GM19372 (cell line): ENCODE results near the gene PPP2R2D.
"Not testable (repeated sequence)": the region's sequence is repeated elsewhere in the genome, so short reads cannot be mapped to it uniquely, and the experiment has no call there.

ENCODE experiments used
- ATAC-seq: cut with Tn5 transposase; IDR thresholded peaks from one replicate; pipeline ENCODE4 v1.9.1; 2021; ENCODE audit warnings: mild to moderate bottlenecking, low read depth, moderate library complexity; ENCODE audit not compliant: unreplicated experiment

Gene PPP2R2D

DNA sequence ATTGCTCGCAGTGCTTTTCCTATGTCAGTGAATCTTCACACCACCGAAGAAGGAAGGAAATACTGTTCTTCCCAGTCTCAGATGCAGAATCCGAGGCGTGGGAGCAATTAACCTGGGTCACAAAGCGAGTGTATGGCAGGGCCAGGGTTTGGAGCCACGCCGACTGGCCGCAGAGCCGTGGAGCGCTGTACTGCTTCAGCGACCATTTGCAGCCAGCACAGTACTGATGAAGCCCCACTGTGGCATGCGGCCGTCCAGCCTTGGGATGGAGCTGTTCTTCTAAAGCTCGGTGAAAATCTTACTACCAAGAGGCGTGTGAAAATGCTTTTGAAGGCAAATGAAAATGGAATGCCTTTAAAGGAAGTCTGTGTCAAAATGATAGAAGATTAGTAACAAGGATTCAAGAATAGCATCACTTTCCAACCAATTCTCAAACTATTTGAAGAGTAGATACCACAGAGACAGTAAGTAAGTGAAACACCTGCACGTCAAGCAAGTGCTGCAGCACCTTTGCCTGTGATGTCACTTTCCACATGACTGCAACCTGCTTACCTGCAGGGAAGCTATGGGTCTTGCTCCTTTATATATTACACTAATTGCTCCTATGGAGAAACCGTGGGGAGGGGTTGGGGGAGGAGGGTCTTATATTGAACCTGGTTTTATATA, 4.9 kb downstream of the PPP2R2D start:
- ATAC-seq, result no peak

DNA sequence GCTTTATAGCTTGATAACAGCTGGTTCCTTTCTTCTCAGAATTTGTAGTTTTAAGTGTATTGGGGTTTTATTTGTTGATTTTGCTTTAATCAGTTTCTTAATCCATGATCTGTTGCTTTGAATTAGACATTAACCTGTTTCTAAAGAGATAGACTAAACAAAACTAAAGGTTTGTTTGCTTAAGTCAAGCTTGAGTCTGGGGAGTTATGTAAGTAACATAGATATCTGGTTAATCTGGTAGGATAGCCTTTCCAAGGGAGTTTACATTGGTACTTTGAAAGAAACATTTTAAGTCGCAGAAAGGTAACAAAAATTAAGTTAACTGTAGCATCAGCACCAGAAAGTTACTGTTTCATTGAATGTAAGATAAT, 5.4 kb downstream of the PPP2R2D start:
- no peak for ATAC-seq

DNA sequence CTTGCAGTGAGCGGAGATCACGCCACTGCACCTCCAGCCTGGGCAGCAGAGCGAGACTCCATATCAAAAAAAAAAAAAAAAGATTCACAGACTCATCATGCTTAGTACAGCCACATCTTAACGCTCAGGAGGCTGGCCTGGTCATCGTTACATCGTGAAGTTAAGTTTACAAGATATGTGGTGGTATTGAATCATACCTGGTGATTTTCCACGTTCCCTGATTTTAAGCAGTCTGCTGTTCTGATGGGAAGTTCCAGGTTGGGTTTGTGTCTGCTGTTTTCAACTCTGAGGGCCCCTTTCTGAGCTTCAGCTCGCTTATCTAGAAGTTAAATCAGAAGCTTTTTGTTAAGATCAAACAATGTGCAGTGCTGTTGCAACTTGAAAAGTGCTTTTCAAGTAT, 6.9 kb downstream of the PPP2R2D start:
- no peak for ATAC-seq

DNA sequence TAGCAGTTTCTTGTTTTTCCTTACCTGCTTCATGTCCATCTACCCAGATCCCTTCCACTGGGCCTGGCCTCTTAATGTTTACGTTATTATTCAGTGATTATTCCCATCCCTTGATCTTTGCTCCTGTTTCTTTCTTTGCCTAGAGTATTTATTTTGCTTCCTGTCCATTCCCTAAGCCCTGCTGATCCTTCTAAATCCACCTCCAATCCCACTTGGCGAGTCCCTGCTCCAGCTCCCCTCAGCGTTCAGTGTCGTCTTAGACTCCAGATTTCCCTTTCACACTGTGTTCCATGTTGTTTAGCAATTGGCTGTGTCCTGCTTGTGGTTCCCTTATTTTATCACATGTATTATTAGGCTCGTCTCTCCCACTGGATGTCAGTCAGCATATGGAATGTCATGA, 7.3 kb downstream of the PPP2R2D start:
- ATAC-seq, result no peak

DNA sequence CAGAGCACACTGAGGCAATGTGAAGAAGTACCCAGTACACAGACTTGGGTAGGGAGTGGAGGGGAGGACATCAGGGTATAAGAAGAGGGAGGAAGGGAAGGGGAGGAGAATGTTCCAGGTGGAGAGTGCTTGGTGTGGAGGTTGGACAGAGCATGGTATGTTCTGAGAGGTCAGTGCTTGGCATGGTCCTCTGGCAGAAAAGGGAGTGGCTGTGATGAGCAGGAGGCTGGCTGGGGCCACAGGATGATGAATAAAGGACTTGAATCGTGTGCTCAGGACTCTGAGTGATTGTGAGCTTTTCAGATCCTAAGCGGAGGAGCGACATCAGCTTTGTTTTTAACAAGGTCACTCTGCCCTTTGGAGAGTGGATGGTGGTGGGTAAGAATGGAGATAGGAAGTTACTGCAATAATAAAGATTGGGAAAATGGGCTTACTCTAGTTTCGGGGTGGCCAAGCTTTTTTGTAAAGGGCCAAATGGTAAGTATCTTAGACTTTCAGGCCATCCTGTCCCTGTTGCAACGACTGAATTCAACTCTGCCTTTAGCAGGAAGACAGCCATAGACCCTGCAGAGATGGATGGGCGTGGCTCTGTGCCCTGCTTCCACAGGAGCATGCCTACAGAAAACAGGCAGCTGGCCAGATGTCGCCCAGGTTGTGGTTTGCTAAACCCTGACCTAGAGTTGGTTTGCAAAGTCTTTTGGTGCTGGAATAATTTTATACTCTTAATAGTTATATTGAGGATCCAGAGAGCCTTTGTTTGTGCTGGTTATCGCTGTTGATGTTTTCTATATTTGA, 8.4 kb downstream of the PPP2R2D start:
- ATAC-seq, result no peak

DNA sequence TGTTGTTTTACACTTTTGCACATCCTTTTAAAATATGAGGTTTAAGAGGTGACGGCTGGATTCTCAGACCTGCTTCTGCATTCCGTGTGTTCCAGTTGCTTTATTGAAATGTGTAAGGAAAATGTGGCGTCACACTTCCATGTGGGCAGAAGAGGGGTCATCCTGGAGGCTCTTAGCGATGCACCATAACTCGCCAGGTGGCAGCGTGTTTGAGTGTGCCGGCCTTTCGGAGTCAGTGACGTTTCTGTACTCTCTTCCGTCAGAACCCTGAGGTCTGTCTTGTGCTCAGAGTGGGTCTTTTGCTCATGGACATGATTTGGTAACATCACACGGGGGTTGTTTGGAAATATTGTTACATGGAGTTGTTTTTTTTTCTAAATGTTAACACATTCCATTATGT, 9.1 kb downstream of the PPP2R2D start:
- no peak for ATAC-seq

DNA sequence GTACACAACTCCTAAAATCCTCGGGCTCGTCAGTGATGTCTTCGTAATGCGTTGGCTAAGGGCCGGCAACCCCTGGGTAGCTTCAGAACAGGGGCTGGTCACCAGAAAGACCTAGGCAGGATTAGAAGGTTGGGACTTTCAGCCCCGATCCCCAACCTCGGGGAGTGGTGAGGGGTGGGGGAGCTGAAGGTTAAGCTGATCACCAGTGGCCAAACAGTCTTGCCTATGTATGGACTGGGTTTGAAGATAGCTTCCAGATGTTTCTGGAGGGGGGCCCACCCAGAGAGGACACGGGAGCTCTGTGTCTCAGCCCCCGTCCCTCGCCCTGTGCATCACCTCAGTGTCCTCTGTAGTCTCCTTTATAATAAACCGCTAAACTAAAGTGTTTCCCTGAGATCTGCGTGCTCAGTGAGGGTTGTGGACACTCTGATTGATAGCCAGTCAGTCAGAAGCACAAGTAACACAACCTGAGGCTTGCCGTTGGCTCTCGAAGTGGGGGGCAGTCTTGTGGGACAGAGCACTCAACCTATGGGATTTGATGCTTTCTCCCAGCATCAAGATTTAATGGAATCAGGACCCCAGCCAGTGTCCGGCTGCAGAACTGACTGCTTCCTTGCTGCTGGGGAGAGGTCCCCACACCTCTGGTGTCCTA, 10.0 kb downstream of the PPP2R2D start:
- ATAC-seq, result no peak

DNA sequence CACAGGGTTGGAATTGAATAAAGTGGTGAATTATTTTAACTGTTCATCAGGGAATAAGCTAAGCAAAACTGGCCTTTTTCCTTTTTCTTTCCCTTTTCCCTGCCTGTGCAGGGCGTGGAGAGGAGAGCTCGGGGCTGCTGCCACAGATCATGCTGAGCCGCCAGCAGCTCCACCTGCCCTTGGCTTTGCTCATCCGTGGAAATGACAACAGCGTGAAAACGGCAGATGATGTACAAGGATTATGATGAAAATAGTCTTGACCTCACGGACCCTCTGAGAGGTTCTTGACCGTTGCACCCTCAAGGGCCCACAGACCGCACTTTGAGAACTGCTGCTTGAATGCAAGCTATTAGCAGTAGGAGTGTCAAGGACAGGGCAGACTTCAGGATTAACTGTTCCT, 10.6 kb downstream of the PPP2R2D start:
- no peak for ATAC-seq

DNA sequence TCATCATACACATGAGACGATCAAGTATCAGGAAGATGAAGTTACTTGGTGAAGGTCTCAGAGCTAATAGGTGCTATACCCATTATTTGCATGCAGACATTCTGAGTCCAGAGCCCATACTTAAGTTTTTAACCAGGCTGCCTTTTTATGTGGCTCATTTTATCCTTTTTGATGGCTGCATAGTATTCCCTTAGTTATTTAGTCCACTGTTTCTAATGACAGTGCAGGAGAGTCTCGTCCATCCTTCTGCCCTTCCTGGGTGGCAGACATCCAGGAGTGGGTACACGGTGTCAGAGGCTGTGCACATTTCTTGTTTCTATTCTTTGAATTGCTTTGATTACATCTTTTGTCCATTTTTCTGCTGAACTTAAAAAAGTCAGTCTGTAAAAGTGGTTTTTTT, 11.8 kb downstream of the PPP2R2D start:
- no peak for ATAC-seq

DNA sequence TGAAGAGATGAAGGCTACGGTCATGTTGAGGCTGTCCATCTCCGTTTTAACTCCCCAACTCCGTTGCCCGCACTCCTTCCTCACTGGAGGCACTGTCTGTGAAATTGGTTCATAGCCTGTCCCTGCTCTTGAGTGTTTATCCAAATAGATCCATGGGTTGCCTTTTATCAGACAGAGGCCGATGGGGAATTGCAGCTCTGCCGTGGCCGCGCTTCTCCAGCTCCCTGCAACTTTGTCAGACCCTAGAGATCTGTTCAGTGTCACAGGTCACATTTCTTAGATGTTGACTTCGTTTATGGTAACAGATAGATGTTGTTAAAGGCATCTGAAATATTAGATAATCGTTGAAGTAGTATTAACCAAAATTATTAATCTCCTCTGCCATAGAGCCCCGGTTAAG, 14.7 kb downstream of the PPP2R2D start:
- no peak for ATAC-seq

DNA sequence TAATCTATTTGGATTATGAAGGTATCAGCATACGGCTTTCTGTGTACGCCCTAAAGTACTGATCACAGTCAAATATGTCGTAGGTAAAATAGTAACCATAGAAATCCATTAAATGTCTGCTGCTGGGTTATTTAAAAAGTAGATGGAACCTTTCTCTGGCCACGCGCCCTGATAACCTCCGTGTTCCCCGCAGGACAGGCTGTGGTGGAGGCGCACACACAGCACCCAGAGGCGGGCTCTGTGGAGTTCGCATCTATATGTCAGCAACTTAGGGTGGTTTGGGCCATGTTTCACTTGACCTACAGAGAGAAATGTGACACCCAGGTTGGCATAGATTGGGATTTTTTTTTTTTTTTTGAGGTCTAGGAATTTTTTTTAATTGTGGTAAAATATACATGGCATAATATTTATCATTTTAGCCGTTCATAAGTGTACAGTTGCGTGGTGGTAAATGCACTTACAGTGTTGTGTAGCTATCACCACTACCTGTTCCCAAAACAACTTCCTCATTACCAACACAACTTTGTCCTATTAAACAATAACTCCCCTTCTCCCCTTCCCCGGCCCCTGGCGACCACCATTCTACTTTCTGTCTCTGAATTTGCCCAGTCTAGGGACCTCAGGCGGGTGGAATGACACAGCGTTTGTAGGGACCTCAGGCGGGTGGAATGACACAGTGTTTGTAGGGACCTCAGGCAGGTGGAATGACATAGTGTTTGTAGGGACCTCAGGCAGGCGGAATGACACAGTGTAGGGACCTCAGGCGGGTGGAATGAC, 15.4 kb downstream of the PPP2R2D start:
- no peak for ATAC-seq

DNA sequence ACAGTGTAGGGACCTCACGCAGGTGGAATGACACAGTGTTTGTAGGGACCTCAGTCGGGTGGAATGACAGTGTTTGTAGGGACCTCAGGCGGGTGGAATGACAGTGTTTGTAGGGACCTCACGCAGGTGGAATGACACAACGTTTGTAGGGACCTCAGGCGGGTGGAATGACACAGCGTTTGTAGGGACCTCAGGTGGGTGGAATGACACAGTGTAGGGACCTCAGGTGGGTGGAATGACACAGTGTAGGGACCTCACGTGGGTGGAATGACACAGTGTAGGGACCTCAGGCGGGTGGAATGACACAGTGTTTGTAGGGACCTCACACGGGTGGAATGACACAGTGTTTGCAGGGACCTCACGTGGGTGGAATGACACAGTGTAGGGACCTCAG, 16.0 kb downstream of the PPP2R2D start:
- not testable (repeated sequence) for ATAC-seq

DNA sequence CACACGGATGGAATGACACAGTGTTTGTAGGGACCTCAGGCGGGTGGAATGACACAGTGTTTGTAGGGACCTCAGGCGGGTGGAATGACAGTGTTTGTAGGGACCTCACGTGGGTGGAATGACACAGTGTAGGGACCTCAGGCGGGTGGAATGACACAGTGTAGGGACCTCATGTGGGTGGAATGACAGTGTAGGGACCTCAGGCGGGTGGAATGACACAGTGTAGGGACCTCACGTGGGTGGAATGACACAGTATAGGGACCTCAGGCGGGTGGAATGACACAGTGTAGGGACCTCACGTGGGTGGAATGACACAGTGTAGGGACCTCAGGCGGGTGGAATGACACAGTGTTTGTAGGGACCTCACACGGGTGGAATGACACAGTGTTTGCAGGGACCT, 16.7 kb downstream of the PPP2R2D start:
- ATAC-seq, result not testable (repeated sequence)

DNA sequence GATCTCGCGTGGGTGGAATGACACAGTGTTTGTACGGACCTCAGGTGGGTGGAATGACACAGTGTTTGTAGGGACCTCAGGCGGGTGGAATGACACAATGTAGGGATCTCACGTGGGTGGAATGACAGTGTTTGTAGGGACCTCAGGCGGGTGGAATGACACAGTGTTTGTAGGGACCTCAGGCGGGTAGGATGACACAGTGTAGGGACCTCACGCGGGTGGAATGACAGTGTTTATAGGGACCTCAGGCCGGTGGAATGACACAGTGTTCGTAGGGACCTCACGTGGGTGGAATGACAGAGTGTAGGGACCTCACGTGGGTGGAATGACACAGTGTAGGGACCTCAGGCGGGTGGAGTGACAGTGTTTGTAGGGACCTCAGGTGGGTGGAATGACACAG, 18.7 kb downstream of the PPP2R2D start:
- not testable (repeated sequence) for ATAC-seq

DNA sequence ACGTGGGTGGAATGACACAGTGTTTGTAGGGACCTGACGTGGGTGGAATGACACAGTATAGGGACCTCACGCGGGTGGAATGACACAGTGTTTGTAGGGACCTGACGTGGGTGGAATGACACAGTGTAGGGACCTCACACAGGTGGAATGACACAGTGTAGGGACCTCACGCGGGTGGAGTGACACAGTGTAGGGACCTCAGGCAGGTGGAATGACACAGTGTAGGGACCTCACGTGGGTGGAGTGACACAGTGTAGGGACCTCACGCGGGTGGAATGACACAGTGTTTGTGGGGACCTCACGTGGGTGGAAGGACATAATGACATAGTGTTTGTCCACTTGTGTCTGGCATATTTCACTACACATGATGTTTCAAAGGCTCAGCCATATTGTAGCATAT, 19.3 kb downstream of the PPP2R2D start:
- ATAC-seq, result no peak

DNA sequence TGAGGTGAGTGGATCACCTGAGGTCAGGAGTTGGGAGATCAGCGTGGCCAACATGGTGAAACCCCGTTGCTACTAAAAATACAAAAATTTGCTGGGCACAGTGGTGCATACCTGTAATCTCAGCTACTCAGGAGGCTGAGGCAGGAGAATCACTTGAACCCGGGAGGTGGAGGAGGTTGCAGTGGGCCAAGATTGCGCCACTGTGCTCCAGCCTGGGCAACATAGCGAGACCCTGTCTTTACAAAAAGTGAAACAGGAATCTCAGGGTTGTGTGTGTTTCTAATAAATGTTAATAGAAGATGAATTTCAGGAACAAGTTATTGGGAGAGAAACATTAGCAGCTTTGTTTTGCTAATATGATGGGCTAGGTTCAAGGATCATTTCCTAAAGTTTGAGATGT, 19.9 kb downstream of the PPP2R2D start:
- no peak for ATAC-seq

DNA sequence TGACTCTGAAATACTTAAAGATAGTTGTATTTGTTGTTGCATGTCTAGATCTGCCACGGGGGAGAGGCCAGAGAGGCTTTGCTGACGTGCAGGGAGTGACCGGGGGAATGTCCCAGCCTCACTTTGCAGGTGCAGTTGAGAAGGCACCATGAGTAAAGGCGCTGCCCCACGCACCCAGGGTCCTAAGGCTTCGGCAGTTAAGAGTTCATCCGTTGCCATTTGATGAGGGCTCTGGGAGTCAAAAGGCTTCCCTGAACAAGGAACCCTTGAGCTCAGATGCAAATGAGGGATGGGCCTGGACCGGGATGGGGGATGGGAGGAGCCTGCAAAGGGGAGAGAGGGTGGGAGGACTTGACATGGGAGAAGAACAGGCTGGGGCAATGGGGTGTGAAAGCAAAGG, 20.4 kb downstream of the PPP2R2D start:
- ATAC-seq, result peak; percentile 88

DNA sequence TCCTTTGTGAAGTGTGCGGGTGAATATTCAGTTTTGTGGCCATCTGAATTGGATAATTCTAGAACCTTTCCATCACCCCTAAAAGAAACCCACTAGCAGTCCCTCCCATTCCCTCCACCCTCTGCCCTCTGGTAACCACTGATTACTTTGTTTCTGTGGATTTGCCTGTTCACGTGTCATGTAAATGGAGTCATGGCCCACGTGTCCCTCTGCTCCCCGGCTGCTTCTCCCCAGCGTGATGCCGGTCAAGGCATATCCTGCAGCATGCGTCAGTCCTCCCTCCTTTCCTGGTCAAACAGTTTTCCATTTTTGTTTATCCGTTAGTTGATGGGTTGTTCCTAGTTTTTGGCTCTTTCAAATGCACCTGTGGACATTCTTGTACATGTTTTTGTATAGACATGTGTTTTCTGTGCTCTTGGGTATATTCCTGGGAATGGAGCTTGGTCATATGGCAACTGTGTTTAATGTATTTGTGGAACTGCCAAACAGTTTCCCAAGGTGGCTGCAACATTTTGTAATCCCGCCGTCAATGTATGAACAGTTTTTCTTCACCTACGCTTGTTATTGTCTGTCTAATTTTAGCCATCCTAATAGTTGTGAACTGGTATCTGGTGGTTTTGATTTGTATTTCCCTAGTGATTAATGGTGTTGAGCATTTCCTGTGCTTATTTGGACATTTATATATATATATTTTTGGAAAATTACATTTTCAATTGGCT, 22.4 kb downstream of the PPP2R2D start:
- ATAC-seq, result no peak

DNA sequence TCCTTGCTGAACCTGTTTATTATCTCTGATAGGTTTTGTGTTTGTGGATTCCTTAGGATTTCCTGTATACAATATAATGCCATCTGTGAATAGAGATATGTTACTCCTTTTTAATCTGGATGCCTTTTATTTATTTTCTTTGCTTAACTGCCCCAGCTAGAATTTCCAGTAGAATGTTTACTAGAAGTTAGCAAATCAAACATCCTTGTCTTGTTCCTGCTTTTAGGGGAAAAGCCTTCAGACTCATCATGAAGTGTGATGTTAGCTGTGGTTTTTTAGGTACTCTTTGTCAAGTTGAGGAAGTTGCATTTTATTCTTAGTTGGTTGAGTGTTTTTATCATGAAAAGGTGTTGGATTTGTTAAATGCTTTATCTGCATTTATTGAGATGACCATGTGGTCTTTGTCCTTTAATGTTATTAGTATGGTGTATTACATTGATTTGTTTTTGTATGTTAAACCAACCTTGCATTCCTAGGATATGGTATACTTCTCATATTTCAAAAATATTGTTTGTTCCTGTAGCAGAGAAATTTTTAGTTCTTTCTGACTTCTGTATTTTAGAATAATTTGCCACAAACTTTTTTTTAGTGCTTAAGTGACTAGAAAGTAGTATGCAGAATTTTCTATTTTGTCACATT, 24.3 kb downstream of the PPP2R2D start:
- no peak for ATAC-seq

DNA sequence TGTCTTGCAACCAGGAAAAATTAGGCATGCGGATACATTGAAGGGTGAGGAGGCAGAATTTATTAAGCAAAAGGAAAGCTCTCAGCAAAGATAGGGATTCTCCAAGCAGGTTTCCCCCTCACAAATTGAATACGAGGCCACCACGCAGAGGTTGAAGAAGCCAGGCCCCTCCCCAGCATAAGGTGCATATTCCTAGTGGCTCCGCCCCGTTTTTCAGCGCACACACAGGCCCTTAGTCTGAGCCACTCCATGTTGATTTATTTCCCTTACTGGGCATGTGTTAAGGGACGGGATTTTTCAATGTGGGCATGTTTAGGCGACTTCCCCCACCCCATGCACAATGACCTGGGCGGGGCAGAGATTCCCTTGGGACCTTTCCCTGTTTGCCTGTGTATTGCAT, 24.9 kb downstream of the PPP2R2D start:
- no peak for ATAC-seq
